NT2/D1 (cell line): Measurements from ENCODE around the gene ZNF518A.

ENCODE experiments used
- DNase-seq: peaks from one replicate; pipeline ENCODE4 v3.0.0-alpha.2; 2011; ENCODE audit warnings: low read depth, low spot score
- H3K27me3 ChIP-seq: 2 replicates; pipeline ENCODE4 v1.6.0; 2011; ENCODE audit warnings: mild to moderate bottlenecking; ENCODE audit not compliant: insufficient read length, insufficient read depth
- H3K36me3 ChIP-seq: 2 replicates; pipeline ENCODE4 v1.6.1; 2011; ENCODE audit warnings: mild to moderate bottlenecking, low read length, mixed read lengths; ENCODE audit not compliant: insufficient read depth, insufficient read length
- H3K4me1 ChIP-seq: 2 replicates; pipeline ENCODE4 v1.5.1; 2011; ENCODE audit not compliant: insufficient read depth, insufficient read length
- H3K4me3 ChIP-seq: 2 replicates; pipeline ENCODE4 v1.5.1; 2011; ENCODE audit warnings: low read depth; ENCODE audit not compliant: insufficient read length
- H3K9ac ChIP-seq: 2 replicates; pipeline ENCODE4 v1.6.0; 2011; ENCODE audit warnings: low read depth; ENCODE audit not compliant: insufficient read length
- H3K9me3 ChIP-seq: 2 replicates; pipeline ENCODE4 v1.5.1; 2011; ENCODE audit warnings: mild to moderate bottlenecking, low read length; ENCODE audit not compliant: insufficient read depth
- SUZ12 ChIP-seq: IDR thresholded peaks from 2 replicates; pipeline ENCODE4 v1.6.1; 2011; ENCODE audit not compliant: insufficient read length, insufficient read depth; ENCODE audit errors: extremely low read depth
- YY1 ChIP-seq: IDR thresholded peaks from 2 replicates; pipeline ENCODE4 v1.6.1; 2011; ENCODE audit not compliant: insufficient read length, insufficient read depth
- ZNF274 ChIP-seq: IDR thresholded peaks from 2 replicates; pipeline ENCODE4 v1.6.1; 2011; ENCODE audit warnings: mild to moderate bottlenecking, low read depth, low read length

Gene ZNF518A

DNA sequence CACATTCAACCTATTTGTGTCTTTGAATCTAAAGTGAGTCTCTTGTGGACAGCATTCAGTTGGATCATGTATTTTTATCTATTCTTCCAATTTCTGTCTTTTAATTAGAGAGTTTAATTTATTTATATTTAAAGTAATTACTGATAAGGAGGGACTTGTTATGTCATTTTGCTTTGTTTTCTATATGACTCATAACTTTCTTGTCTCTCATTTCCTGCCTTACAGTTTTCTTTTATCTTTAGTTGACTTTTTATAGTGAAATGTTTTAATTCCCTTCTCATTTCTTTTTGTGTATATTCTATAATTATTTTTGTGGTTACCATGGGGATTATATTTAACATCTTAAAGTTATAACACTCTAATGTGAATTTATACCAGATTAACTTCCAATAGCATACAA, 7.3 kb upstream of the ZNF518A start:
- H3K27me3 ChIP-seq, result no peaks in the 10 kb centered on the region
- no peak overlapping the region for H3K9ac ChIP-seq
- DNase-seq, result no peak
- no peak for TF ChIP-seq SUZ12
- no peak overlapping the region for H3K4me3 ChIP-seq
- no peaks in the 10 kb centered on the region for H3K4me1 ChIP-seq
- no peaks in the 10 kb centered on the region for H3K9me3 ChIP-seq
- no peaks in the 10 kb centered on the region for H3K36me3 ChIP-seq

DNA sequence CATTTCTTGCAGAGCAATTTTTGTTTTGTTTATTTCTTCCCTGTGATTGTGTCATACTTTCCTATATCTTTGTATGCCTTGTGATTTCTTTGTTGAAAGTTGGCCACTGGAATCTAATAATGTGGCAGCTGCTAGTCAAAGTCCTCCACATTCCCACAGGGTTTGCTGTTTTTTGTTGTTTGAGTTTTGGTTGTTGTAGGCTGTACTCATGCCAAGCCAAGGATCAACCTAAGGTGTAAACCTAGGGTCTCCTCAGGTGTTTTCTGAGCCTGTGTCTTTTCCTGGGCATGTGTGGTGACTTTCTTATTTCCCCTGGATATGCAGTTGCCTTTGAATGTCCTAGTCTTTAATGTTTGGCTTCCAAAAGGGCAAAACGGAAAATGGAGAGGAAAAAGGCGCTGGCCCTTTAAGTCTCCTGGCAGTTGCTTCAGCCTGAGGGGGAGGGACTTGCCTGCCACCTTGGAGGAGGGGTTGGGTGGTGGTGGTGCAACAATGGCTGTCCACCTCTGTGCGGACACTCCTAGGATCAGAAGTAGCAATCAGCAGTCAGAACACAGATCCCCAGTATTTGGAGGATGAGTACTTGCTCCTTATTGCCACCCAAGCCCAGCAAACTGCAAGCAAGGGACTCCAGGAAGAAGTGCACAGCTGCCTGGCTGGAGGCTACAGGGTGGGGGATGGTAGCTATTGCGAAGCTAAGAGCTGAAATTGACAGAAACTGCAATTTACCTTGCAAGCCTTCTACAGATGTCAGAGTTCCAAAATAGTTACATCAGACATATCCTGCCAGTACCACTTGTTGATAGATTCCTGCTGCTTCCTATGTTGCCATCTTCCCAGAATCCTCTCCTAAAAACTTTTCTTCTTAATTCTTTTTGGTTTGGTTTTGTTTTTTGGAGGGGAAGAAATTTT, 5.6 kb upstream of the ZNF518A start:
- peak overlapping the region; percentile 44 for H3K4me3 ChIP-seq
- TF ChIP-seq YY1 (peak; percentile 43), ZNF274 (no peak), SUZ12 (no peak)
- peak; percentile 39 for DNase-seq

DNA sequence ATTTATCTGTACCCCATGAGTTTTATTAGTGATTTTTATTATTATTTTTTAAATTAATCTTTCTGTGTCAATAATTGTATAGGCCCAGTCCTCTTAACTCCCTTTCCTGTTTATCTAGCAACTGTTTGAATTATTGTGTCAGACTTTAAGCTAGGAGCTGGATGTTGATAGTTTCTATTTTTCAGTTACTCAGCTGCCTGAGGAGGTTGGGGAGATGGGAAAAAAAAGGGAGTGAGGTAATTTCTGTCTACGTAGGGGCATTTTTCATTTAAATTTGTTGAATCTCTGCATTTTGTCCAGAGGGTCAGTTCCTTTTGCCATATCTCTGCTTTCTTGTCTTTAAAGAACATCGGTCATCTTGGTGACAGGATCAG, 5.0 kb upstream of the ZNF518A start:
- no peaks in the 10 kb centered on the region for H3K27me3 ChIP-seq
- no peaks in the 10 kb centered on the region for H3K4me1 ChIP-seq
- no peak overlapping the region for H3K9ac ChIP-seq
- H3K9me3 ChIP-seq, result no peaks in the 10 kb centered on the region
- TF ChIP-seq ZNF274 (no peak), YY1 (no peak), SUZ12 (no peak)
- no peaks in the 10 kb centered on the region for H3K36me3 ChIP-seq
- no peak overlapping the region for H3K4me3 ChIP-seq
- no peak for DNase-seq

More for the DNA sequence above, 5.6 kb upstream of the ZNF518A start:
- H3K9ac ChIP-seq, result peak overlapping the region; percentile 75
- no peaks in the 10 kb centered on the region for H3K36me3 ChIP-seq
- no peaks in the 10 kb centered on the region for H3K4me1 ChIP-seq
- no peaks in the 10 kb centered on the region for H3K9me3 ChIP-seq
- H3K27me3 ChIP-seq, result no peaks in the 10 kb centered on the region

DNA sequence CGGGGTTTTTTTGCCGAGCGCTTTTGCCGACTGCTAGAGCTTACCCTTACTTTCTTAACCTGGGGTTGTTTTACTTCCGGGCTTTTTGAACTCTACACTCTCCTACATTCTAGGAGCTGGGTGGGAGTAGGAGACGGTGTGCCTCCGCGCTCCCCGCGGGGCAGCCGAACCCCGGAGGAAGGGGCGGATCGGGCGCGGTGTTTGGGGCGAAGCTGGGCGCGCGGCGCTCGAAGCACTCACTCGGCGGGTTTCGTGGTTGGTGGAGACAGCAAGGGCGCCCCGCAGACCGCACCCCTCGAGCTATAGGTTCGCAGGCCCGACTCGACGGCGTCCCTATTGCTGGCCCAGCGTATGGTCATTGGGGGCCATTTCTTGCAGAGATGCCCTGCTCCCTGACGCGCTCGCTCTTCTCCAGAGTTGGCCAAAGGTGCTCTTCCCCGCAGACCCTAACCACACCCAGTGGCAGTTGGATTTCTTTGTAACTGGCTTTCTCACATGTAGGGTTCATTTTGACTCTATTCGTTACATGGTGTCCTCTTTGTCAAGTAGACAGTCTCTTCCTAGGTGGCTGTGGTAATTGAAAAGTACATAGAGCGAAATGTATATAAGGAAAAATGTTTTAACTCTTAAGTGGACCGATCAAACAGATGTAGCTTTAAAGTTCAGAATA, 364 bp downstream of the ZNF518A start:
- peak overlapping the region; percentile 94 for H3K9ac ChIP-seq
- H3K9me3 ChIP-seq, result no peaks in the 10 kb centered on the region
- no peaks in the 10 kb centered on the region for H3K27me3 ChIP-seq
- TF ChIP-seq ZNF274 (no peak), SUZ12 (no peak)
- no peaks in the 10 kb centered on the region for H3K4me1 ChIP-seq
- DNase-seq, result peak; percentile 60
- peaks cover 29% of the 10 kb centered on the region for H3K36me3 ChIP-seq
- peak overlapping the region; percentile 83 for H3K4me3 ChIP-seq

DNA sequence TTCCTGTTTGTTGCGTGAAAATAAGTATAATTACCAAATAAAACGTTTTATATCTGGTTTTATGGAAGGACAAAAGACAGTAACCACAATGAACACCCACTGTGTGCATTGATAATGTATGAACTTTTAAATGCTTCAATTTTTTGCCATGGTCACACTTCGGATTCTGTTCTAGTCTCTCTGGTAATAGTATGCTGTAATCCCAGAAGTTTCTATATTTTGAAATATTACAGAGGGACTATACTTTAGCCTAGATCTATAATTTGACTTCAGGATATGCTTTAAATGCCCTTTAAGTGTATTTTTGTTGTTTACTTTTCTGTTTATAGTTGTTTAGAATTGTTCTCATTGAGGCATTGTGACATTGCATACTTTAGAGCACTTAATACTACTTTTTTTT, 1.5 kb downstream of the ZNF518A start:
- no peaks in the 10 kb centered on the region for H3K4me1 ChIP-seq
- peaks cover 38% of the 10 kb centered on the region for H3K36me3 ChIP-seq
- no peaks in the 10 kb centered on the region for H3K9me3 ChIP-seq
- peak overlapping the region; percentile 14 for H3K9ac ChIP-seq
- no peaks in the 10 kb centered on the region for H3K27me3 ChIP-seq
- peak overlapping the region; percentile 83 for H3K4me3 ChIP-seq
- TF ChIP-seq YY1 (no peak), SUZ12 (no peak), ZNF274 (no peak)
- DNase-seq, result no peak

DNA sequence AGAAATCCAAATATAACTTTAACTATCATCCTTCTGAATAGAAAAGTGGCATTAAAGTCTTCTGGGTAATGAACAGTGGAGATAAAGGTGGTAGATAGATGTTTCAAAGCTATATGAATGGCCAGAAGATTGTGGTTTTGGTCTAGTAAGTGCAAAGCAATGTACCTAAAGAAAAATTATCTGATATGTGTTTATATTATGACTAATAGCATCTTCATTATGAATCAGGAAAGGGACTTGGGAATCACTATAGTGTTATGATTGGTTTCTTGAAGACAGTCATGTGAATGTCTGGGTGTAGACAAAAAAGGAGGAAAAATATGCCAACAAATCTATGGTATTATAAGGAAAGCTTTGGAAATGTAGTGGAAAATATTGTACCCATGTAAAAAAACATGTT, 3.0 kb downstream of the ZNF518A start:
- Histone ChIP-seq H3K9ac (no peak overlapping the region), H3K4me1 (no peaks in the 10 kb centered on the region), H3K27me3 (no peaks in the 10 kb centered on the region), H3K4me3 (no peak overlapping the region), H3K9me3 (no peaks in the 10 kb centered on the region), H3K36me3 (peaks cover 52% of the 10 kb centered on the region)
- TF ChIP-seq SUZ12 (no peak), ZNF274 (no peak), YY1 (no peak)
- no peak for DNase-seq

DNA sequence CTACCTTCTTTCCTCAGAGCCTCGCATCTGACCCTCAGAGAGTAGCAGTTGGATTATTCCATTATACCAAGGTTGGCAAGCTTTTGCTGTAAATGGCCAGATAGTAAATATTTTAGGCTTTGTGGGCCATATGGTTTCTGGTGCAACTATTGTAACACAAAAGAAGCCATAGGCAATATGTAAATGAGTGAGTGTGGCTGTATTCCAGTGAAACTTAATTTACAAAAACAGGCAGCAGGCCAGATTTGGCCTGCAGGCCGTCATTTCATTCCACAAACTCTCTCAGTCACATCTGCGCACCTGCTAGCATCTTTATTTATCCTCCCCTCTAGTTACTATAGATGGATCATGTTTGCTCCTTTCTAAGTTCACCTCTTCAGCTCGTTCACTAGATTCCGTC, 6.7 kb downstream of the ZNF518A start:
- no peak for DNase-seq
- no peaks in the 10 kb centered on the region for H3K27me3 ChIP-seq
- no peak overlapping the region for H3K9ac ChIP-seq
- no peak for TF ChIP-seq ZNF274
- H3K4me1 ChIP-seq, result no peaks in the 10 kb centered on the region
- peaks cover 71% of the 10 kb centered on the region for H3K36me3 ChIP-seq
- no peaks in the 10 kb centered on the region for H3K9me3 ChIP-seq
- H3K4me3 ChIP-seq, result no peak overlapping the region

DNA sequence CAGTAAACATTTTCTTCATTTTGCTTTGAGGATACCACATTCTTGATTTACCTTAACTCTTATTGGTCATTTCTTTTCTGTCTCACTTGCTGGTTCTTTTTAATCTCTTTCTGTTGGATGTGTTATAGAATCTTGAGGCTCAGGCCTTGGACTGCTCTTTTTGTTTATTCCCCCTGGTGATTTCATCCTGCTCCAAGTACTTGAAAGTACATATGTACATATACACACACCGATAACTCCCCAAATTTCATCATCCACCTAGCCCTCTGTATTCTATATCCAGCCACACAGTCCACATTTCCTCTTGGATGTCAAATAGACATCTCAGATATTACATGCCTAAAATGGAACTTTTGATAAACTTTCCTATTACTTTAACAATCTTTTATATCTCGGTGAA, 7.5 kb downstream of the ZNF518A start:
- no peak overlapping the region for H3K4me3 ChIP-seq
- H3K4me1 ChIP-seq, result no peaks in the 10 kb centered on the region
- H3K9me3 ChIP-seq, result no peaks in the 10 kb centered on the region
- DNase-seq, result no peak
- no peaks in the 10 kb centered on the region for H3K27me3 ChIP-seq
- H3K36me3 ChIP-seq, result peaks cover 72% of the 10 kb centered on the region
- H3K9ac ChIP-seq, result no peak overlapping the region
- no peak for TF ChIP-seq SUZ12
- TF ChIP-seq YY1, result no peak
- no peak for TF ChIP-seq ZNF274
